IMR-90 (cell line): Measurements from ENCODE around the gene SYCP2. TPM values are rescaled to one million over a fixed set of nuclear protein-coding genes. Genes with fewer than 3 reads are reported as not detected.

ENCODE experiments used
- ATAC-seq: fragments of 200-7000 bp; cut with Tn5 transposase; 2 replicates; pipeline ENCODE4 v1.9.1; 2020; ENCODE audit warnings: low read depth, mild to moderate bottlenecking, moderate library complexity
- BruUV-seq: library from RNA; stranded (reverse); fragments of 400-500 nt; replicated peaks from 2 replicates; lab custom pipeline; 2021; lab: Mats Ljungman, UMichigan
- CTCF ChIA-PET: fragments of 300-600 bp; formaldehyde crosslinking; extraction: SDS; loops from one replicate; lab custom pipeline; 2021; ENCODE audit warnings: antibody characterized with exemption; lab: Yijun Ruan, JAX
- POLR2A ChIA-PET: fragments of 300-600 bp; sonication (Branson Sonifier 250); formaldehyde crosslinking; loops from one replicate; lab custom pipeline; 2022; ENCODE audit warnings: antibody characterized with exemption; ENCODE audit not compliant: unreplicated experiment; lab: Charles Lee
- DNase-seq: peaks from one replicate; pipeline ENCODE4 v3.0.0; 2013
- H2AFZ ChIP-seq: replicated peaks from 2 replicates; pipeline ENCODE3; 2013; ENCODE audit warnings: low read length, mild to moderate bottlenecking; ENCODE audit not compliant: poor library complexity
- H2AK5ac ChIP-seq: 2 replicates; pipeline ENCODE4 v1.6.1; 2013; ENCODE audit warnings: low read depth, low read length, inconsistent platforms
- H2AK9ac ChIP-seq: replicated peaks from 2 replicates; pipeline ENCODE3; 2013; ENCODE audit warnings: mild to moderate bottlenecking, low read depth, low read length, moderate library complexity; ENCODE audit not compliant: poor library complexity
- H2BK120ac ChIP-seq: 2 replicates; pipeline ENCODE4 v1.6.1; 2013; ENCODE audit warnings: low read depth, low read length, inconsistent platforms
- H2BK15ac ChIP-seq: 3 replicates; pipeline ENCODE4 v1.6.1; 2013; ENCODE audit warnings: low read depth, low read length, inconsistent platforms
- H2BK20ac ChIP-seq: 2 replicates; pipeline ENCODE4 v1.6.1; 2013; ENCODE audit warnings: low read depth, mild to moderate bottlenecking, inconsistent platforms, low read length, moderate library complexity
- H2BK5ac ChIP-seq: 2 replicates; pipeline ENCODE4 v1.6.1; 2013; ENCODE audit warnings: mild to moderate bottlenecking, low read depth, low read length, inconsistent platforms; ENCODE audit not compliant: poor library complexity, severe bottlenecking
- H3K14ac ChIP-seq: replicated peaks from 2 replicates; pipeline ENCODE4 v1.6.1; 2013; ENCODE audit warnings: low read depth, low read length, inconsistent platforms
- H3K18ac ChIP-seq: 2 replicates; pipeline ENCODE4 v1.6.1; 2013; ENCODE audit warnings: low read depth, low read length, control low read depth
- H3K23ac ChIP-seq: 2 replicates; pipeline ENCODE4 v1.6.1; 2013; ENCODE audit warnings: low read depth, low read length, inconsistent platforms
- H3K27ac ChIP-seq: 2 replicates; pipeline ENCODE4 v1.5.1; 2013; ENCODE audit warnings: mild to moderate bottlenecking, control low read depth, low read length; ENCODE audit not compliant: insufficient read depth
- H3K27me3 ChIP-seq: 2 replicates; pipeline ENCODE4 v1.6.1; 2013; ENCODE audit warnings: low read length; ENCODE audit not compliant: control insufficient read depth, insufficient read depth
- H3K36me3 ChIP-seq: 2 replicates; pipeline ENCODE4 v1.6.1; 2013; ENCODE audit warnings: low read length, mixed read lengths; ENCODE audit not compliant: control insufficient read depth, insufficient read depth
- H3K4ac ChIP-seq: 2 replicates; pipeline ENCODE4 v1.6.1; 2013; ENCODE audit warnings: low read depth, low read length, inconsistent platforms
- H3K4me1 ChIP-seq: 2 replicates; pipeline ENCODE4 v1.6.1; 2013; ENCODE audit warnings: low read length, mixed read lengths; ENCODE audit not compliant: control insufficient read depth, insufficient read depth
- H3K4me2 ChIP-seq: 2 replicates; pipeline ENCODE4 v1.6.1; 2013; ENCODE audit warnings: low read depth, mild to moderate bottlenecking, control low read depth, low read length, moderate library complexity
- H3K4me3 ChIP-seq: 2 replicates; pipeline ENCODE4 v1.5.1; 2013; ENCODE audit warnings: low read depth, mild to moderate bottlenecking, control low read depth, low read length, moderate library complexity; ENCODE audit not compliant: insufficient read depth
- H3K56ac ChIP-seq: 2 replicates; pipeline ENCODE4 v1.6.1; 2013; ENCODE audit warnings: low read length, inconsistent platforms; ENCODE audit not compliant: insufficient read depth; ENCODE audit errors: extremely low read depth
- H3K79me1 ChIP-seq, 2 experiments: 2 replicates each; pipeline ENCODE4 v1.6.1; 2013; ENCODE audit warnings: low read length in 2 of 2, inconsistent platforms in 1 of 2, low read depth in 1 of 2
- H3K9ac ChIP-seq: 2 replicates; pipeline ENCODE4 v1.6.1; 2013; ENCODE audit warnings: low read depth, low read length, control low read depth
- H3K9me1 ChIP-seq: 2 replicates; pipeline ENCODE4 v1.6.1; 2013; ENCODE audit warnings: low read length, inconsistent platforms; ENCODE audit not compliant: insufficient read depth
- H3K9me3 ChIP-seq: 2 replicates; pipeline ENCODE4 v1.6.1; 2013; ENCODE audit warnings: low read length; ENCODE audit not compliant: control insufficient read depth, insufficient read depth
- H4K20me1 ChIP-seq: 2 replicates; pipeline ENCODE4 v1.6.1; 2013; ENCODE audit warnings: low read length, inconsistent platforms; ENCODE audit not compliant: insufficient read depth
- H4K5ac ChIP-seq: 2 replicates; pipeline ENCODE4 v1.6.1; 2013; ENCODE audit warnings: mild to moderate bottlenecking, low read depth, low read length, control low read depth
- H4K8ac ChIP-seq, 2 experiments: 2 replicates each; pipeline ENCODE4 v1.6.1; 2013; ENCODE audit warnings: low read depth in 2 of 2, low read length in 2 of 2, control low read depth in 1 of 2, inconsistent platforms in 1 of 2
- H4K91ac ChIP-seq: 2 replicates; pipeline ENCODE4 v1.6.1; 2013; ENCODE audit warnings: low read depth, low read length, inconsistent platforms; ENCODE audit not compliant: insufficient read depth
- BHLHE40 ChIP-seq: fragments of 150-350 bp; IDR thresholded peaks from 2 replicates; pipeline ENCODE4 v1.6.1; 2016; ENCODE audit warnings: mild to moderate bottlenecking, low read depth, low read length
- CEBPB ChIP-seq: IDR thresholded peaks from 2 replicates; pipeline ENCODE4 v1.6.1; 2012; ENCODE audit warnings: low read depth, low read length, improper control_type of control experiment
- CHD1 ChIP-seq: IDR thresholded peaks from 2 replicates; pipeline ENCODE4 v1.6.1; 2012; ENCODE audit warnings: low read depth, low read length, improper control_type of control experiment
- FOS ChIP-seq: fragments of 150-350 bp; IDR thresholded peaks from 2 replicates; pipeline ENCODE4 v1.6.1; 2016; ENCODE audit warnings: low read depth, low read length
- MAFK ChIP-seq: IDR thresholded peaks from 2 replicates; pipeline ENCODE4 v1.6.1; 2012; ENCODE audit warnings: low read depth, low read length, improper control_type of control experiment
- MAZ ChIP-seq: IDR thresholded peaks from 2 replicates; pipeline ENCODE4 v1.6.1; 2012; ENCODE audit warnings: low read depth, mild to moderate bottlenecking, low read length, improper control_type of control experiment, moderate library complexity, borderline replicate concordance
- MXI1 ChIP-seq: IDR thresholded peaks from 2 replicates; pipeline ENCODE4 v1.6.1; 2012; ENCODE audit warnings: low read depth, mild to moderate bottlenecking, low read length, moderate library complexity, borderline replicate concordance
- NFE2L2 ChIP-seq: fragments of 150-350 bp; IDR thresholded peaks from 2 replicates; pipeline ENCODE4 v1.6.1; 2016; ENCODE audit warnings: low read depth, mild to moderate bottlenecking, low read length
- POLR2A ChIP-seq: IDR thresholded peaks from 2 replicates; pipeline ENCODE4 v1.6.1; 2012; ENCODE audit warnings: mild to moderate bottlenecking, low read depth, low read length
- RAD21 ChIP-seq: IDR thresholded peaks from 2 replicates; pipeline ENCODE4 v1.6.1; 2012; ENCODE audit warnings: low read length, improper control_type of control experiment
- RCOR1 ChIP-seq: IDR thresholded peaks from 2 replicates; pipeline ENCODE4 v1.6.1; 2012; ENCODE audit warnings: mild to moderate bottlenecking, low read length, improper control_type of control experiment; ENCODE audit not compliant: insufficient replicate concordance
- RFX5 ChIP-seq: IDR thresholded peaks from 2 replicates; pipeline ENCODE4 v1.8.0; 2012; ENCODE audit warnings: low read depth, mild to moderate bottlenecking, low read length, moderate library complexity
- SMC3 ChIP-seq: fragments of 150-350 bp; IDR thresholded peaks from 2 replicates; pipeline ENCODE4 v1.6.1; 2016; ENCODE audit warnings: low read depth, mild to moderate bottlenecking, antibody characterized with exemption, low read length, moderate library complexity
- WGBS, 2 experiments: methylation state at CpG; one replicate each; pipeline versions ENCODE4 v1.1.5 to v1.1.7; 2013; ENCODE audit warnings: missing lambda C conversion rate in 2 of 2; ENCODE audit not compliant: insufficient read length in 1 of 2; ENCODE audit errors: extremely low coverage in 2 of 2; 5-methylcytosine and 5-hydroxymethylcytosine counted together
- dilution Hi-C: fragments of 300-500 bp; cut with HindIII; formaldehyde crosslinking; loops from one replicate; pipeline ENCODE4 v1.14.3; 2018; ENCODE audit warnings: low sequenced_read_pairs; ENCODE audit not compliant: unreplicated experiment
- in situ Hi-C: fragments of 300-500 bp; cut with MboI; formaldehyde crosslinking; loops from 3 replicates; pipeline ENCODE4 v1.14.3; 2019; ENCODE audit warnings: low sequenced_read_pairs, inconsistent platforms, mixed read lengths
- intact Hi-C: fragments of 100-400 bp; cut with micrococcal nuclease; formaldehyde crosslinking; loops from 2 replicates; pipeline ENCODE4 v1.10.0; 2022
- polyA plus RNA-seq, 3 experiments: library from polyadenylated mRNA; depleted of rRNA; stranded (reverse); fragments of >200 nt; gene quantifications; 2 replicates each; pipeline ENCODE4 v1.2.3, GENCODE V29; 2012; ENCODE audit warnings: low replicate concordance in 1 of 3
- total RNA-seq: library from RNA; depleted of rRNA; stranded (reverse); fragments of >200 nt; gene quantifications from 2 replicates; pipeline ENCODE4 v1.2.3, GENCODE V29; 2012
- TF ChIP-seq, protein P1 (sequence below): conservative IDR thresholded peaks from 2 replicates; pipeline ENCODE4 v1.5.1; 2012; ENCODE audit warnings: mild to moderate bottlenecking, low read depth, low read length, improper control_type of control experiment
- TF ChIP-seq, protein P2 (sequence below): fragments of 150-350 bp; IDR thresholded peaks from 2 replicates; pipeline ENCODE4 v1.6.1; 2016; ENCODE audit warnings: low read depth, mild to moderate bottlenecking, low read length, moderate library complexity, borderline replicate concordance
- TF ChIP-seq, protein P3 (sequence below): fragments of 150-350 bp; IDR thresholded peaks from 2 replicates; pipeline ENCODE4 v1.6.1; 2017; ENCODE audit warnings: mild to moderate bottlenecking, antibody characterized with exemption, low read length, low read depth

Gene SYCP2
- total and polyA plus RNA-seq, 2 of the 4 experiments (the other 2 are of a cell fraction): 0.18 to 0.31 TPM

DNA sequence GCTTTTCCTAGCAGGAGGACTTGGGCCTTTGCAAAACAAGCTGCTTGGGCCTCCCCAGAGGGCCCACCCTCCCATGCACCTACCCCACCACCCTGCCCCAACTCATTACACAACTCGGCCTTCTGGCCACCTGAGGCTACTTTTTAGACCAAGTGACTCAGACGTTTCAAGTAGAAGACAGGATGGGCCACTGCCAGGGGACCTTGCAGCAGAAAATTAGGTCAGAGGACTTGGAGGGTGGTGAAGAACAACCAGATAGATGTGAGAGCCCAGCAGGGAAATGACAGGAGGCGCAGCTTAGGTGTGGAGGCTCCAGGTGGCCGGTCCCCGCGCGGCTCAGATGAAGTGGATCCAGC, 5.2 kb upstream of the SYCP2 start:
- no peak for TF ChIP-seq RFX5
- TF ChIP-seq CHD1: no peak
- no peak for TF ChIP-seq MAFK
- no peak for TF ChIP-seq CEBPB
- no peak for TF ChIP-seq MXI1
- TF ChIP-seq MAZ: no peak
- TF ChIP-seq FOS: no peak
- TF ChIP-seq SMC3: no peak
- TF ChIP-seq POLR2A: no peak
- TF ChIP-seq, protein P1, sequence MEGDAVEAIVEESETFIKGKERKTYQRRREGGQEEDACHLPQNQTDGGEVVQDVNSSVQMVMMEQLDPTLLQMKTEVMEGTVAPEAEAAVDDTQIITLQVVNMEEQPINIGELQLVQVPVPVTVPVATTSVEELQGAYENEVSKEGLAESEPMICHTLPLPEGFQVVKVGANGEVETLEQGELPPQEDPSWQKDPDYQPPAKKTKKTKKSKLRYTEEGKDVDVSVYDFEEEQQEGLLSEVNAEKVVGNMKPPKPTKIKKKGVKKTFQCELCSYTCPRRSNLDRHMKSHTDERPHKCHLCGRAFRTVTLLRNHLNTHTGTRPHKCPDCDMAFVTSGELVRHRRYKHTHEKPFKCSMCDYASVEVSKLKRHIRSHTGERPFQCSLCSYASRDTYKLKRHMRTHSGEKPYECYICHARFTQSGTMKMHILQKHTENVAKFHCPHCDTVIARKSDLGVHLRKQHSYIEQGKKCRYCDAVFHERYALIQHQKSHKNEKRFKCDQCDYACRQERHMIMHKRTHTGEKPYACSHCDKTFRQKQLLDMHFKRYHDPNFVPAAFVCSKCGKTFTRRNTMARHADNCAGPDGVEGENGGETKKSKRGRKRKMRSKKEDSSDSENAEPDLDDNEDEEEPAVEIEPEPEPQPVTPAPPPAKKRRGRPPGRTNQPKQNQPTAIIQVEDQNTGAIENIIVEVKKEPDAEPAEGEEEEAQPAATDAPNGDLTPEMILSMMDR: no peak
- TF ChIP-seq RAD21: no peak
- no peak for TF ChIP-seq NFE2L2
- TF ChIP-seq, protein P2, sequence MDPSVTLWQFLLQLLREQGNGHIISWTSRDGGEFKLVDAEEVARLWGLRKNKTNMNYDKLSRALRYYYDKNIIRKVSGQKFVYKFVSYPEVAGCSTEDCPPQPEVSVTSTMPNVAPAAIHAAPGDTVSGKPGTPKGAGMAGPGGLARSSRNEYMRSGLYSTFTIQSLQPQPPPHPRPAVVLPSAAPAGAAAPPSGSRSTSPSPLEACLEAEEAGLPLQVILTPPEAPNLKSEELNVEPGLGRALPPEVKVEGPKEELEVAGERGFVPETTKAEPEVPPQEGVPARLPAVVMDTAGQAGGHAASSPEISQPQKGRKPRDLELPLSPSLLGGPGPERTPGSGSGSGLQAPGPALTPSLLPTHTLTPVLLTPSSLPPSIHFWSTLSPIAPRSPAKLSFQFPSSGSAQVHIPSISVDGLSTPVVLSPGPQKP: no peak
- TF ChIP-seq, protein P3, sequence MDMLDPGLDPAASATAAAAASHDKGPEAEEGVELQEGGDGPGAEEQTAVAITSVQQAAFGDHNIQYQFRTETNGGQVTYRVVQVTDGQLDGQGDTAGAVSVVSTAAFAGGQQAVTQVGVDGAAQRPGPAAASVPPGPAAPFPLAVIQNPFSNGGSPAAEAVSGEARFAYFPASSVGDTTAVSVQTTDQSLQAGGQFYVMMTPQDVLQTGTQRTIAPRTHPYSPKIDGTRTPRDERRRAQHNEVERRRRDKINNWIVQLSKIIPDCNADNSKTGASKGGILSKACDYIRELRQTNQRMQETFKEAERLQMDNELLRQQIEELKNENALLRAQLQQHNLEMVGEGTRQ: no peak
- no peak for TF ChIP-seq BHLHE40
- no peak for TF ChIP-seq RCOR1
- no peak overlapping the region for H3K56ac ChIP-seq
- H2BK120ac ChIP-seq: no peak overlapping the region
- in situ Hi-C loops: no loop called here
- no peaks in the 10 kb centered on the region for H3K27me3 ChIP-seq
- DNase-seq: peak; percentile 23
- H4K5ac ChIP-seq: no peak overlapping the region
- peak overlapping the region; percentile 88 for H3K4me2 ChIP-seq
- no peak overlapping the region for H3K23ac ChIP-seq
- H3K4me3 ChIP-seq: no peak overlapping the region
- H3K18ac ChIP-seq: no peak overlapping the region
- dilution Hi-C loops: no loop called here
- no TSS peak for BruUV-seq
- ChIA-PET CTCF (interaction anchor here (2.7 kb wide), 1 partner anchor 11 kb away, joined by 5 read pairs; no protein-coding TSS in a partner anchor), POLR2A (no interaction called here)
- peaks cover 10 to 16% of the 10 kb centered on the region in 2 experiments for H3K79me1 ChIP-seq
- no peak overlapping the region for H2BK20ac ChIP-seq
- WGBS, 2 experiments: 93% methylated on average over 5 of the region's 7 CpGs; no CpG with 5 or more reads in 1 of the 2 experiments
- no peak overlapping the region for H3K14ac ChIP-seq
- no peak overlapping the region for H3K4ac ChIP-seq
- H2BK5ac ChIP-seq: peak overlapping the region; percentile 27
- H3K36me3 ChIP-seq: no peaks in the 10 kb centered on the region
- intact Hi-C loops: no loop called here
- no peak overlapping the region for H2AK9ac ChIP-seq
- no peaks in the 10 kb centered on the region for H3K9me3 ChIP-seq
- H2BK15ac ChIP-seq: no peak overlapping the region
- no peaks in the 10 kb centered on the region for H3K9me1 ChIP-seq
- H3K27ac ChIP-seq: no peak overlapping the region
- no peak overlapping the region for H2AFZ ChIP-seq
- ATAC-seq: no peak
- H3K4me1 ChIP-seq: peaks cover 9% of the 10 kb centered on the region
- H4K8ac ChIP-seq: no peak overlapping the region; a peak in 1 of 4 replicates
- H4K20me1 ChIP-seq: peaks cover 13% of the 10 kb centered on the region
- H4K91ac ChIP-seq: no peak overlapping the region
- H3K9ac ChIP-seq: peak overlapping the region; percentile 3; the same call in 1 of the 2 replicates
- peak overlapping the region; percentile 85; the same call in 1 of the 2 replicates for H2AK5ac ChIP-seq
